GM19467 (cell line): Measurements from ENCODE around the gene ZMAT2.
"Not testable (repeated sequence)": the region's sequence is repeated elsewhere in the genome, so short reads cannot be mapped to it uniquely, and the experiment has no call there.

Experiments used
- ATAC-seq: cut with Tn5 transposase; IDR thresholded peaks from one replicate; pipeline ENCODE4 v1.9.1; 2021; ENCODE audit warnings: mild to moderate bottlenecking, moderate library complexity; ENCODE audit not compliant: unreplicated experiment

ZMAT2 gene

GRCh38 chr5:140700177-140701144, at the start of gene ZMAT2:
Gene ZMAT2 (plus strand): TSS chr5:140700447. CDS start chr5:140700461, 14 bp downstream.
- peak; percentile 97 for ATAC-seq

- no peak for ATAC-seq
These were observed 41.4 kb upstream of the ZMAT2 start for GRCh38 chr5:140658870-140659269.

- ATAC-seq: not testable (repeated sequence)
These were observed 39.9 kb upstream of the ZMAT2 start for GRCh38 chr5:140660371-140660770.

GRCh38 chr5:140664030-140664358, 36.3 kb upstream of the ZMAT2 start:
- ATAC-seq: no peak

GRCh38 chr5:140664359-140665119, 35.7 kb upstream of the ZMAT2 start, which contains the start of gene WDR55:
Gene WDR55 (plus strand): TSS chr5:140664904. CDS start chr5:140664913, 9 bp downstream.
- peak; percentile 95 for ATAC-seq

GRCh38 chr5:140671035-140671434, 29.2 kb upstream of the ZMAT2 start:
- ATAC-seq: not testable (repeated sequence)

GRCh38 chr5:140671472-140672125, 28.6 kb upstream of the ZMAT2 start:
- no peak for ATAC-seq

GRCh38 chr5:140672455-140673186, 27.6 kb upstream of the ZMAT2 start:
- no peak for ATAC-seq

- no peak for ATAC-seq
These were observed 26.9 kb upstream of the ZMAT2 start, which contains the start of gene DND1 for GRCh38 chr5:140673187-140673976. Gene DND1 (minus strand): TSS chr5:140673576. CDS start chr5:140673542, 34 bp downstream.

- ATAC-seq: no peak
These were observed 26.0 kb upstream of the ZMAT2 start for GRCh38 chr5:140674211-140674610.

- ATAC-seq: no peak
These were observed 25.6 kb upstream of the ZMAT2 start for GRCh38 chr5:140674629-140675028.

- ATAC-seq: peak; percentile 67
These were observed 22.3 kb upstream of the ZMAT2 start for GRCh38 chr5:140677947-140678346.

- ATAC-seq: no peak
These were observed 21.3 kb upstream of the ZMAT2 start for GRCh38 chr5:140678993-140679392.

GRCh38 chr5:140690376-140690932, 9.8 kb upstream of the ZMAT2 start:
- ATAC-seq: no peak

GRCh38 chr5:140690941-140691924, 9.0 kb upstream of the ZMAT2 start, which contains the start of the genes HARS1 and HARS2:
Gene HARS1 (minus strand): TSS chr5:140691370. CDS start chr5:140691304, 66 bp downstream.
Gene HARS2 (plus strand): TSS chr5:140691455. CDS start chr5:140691649, 194 bp downstream.
- peak; percentile 97 for ATAC-seq

GRCh38 chr5:140694276-140694675, 6.0 kb upstream of the ZMAT2 start:
- ATAC-seq: no peak

- no peak for ATAC-seq
These were observed 3.3 kb upstream of the ZMAT2 start for GRCh38 chr5:140696891-140697492.
